ENCODE data around the gene DSG1.

DSG1 gene

GRCh38 chr18:31403409-31403808, 85.4 kb downstream of the DSG1 start:
- in situ Hi-C loops (cut with HindIII; ENCODE audit: low sequenced_read_pairs), result no loop called here

More at GRCh38 chr18:31403409-31403808, 85.4 kb downstream of the DSG1 start:
- no peak for DNase-seq (ENCODE audit: low read depth, low spot score)
- H3K4me3 ChIP-seq (ENCODE audit: low read depth, low read length), result no peak overlapping the region
- TF ChIP-seq CTCF (IDR thresholded peaks at IDR 0.05; ENCODE audit: low read depth, low read length), result no peak

Data from astrocyte of the spinal cord (primary cell).